IMR-90 (cell line): ENCODE data around the gene ZNF592. TPM values are rescaled to one million over a fixed set of nuclear protein-coding genes. Genes with fewer than 3 reads are reported as not detected.

Source experiments
- ATAC-seq: fragments of 200-7000 bp; cut with Tn5 transposase; 2 replicates; pipeline ENCODE4 v1.9.1; 2020; ENCODE audit warnings: low read depth, mild to moderate bottlenecking, moderate library complexity
- BruUV-seq: library from RNA; stranded (reverse); fragments of 400-500 nt; replicated peaks from 2 replicates; lab custom pipeline; 2021; lab: Mats Ljungman, UMichigan
- CTCF ChIA-PET: fragments of 300-600 bp; formaldehyde crosslinking; extraction: SDS; loops from one replicate; lab custom pipeline; 2021; ENCODE audit warnings: antibody characterized with exemption; lab: Yijun Ruan, JAX
- POLR2A ChIA-PET: fragments of 300-600 bp; sonication (Branson Sonifier 250); formaldehyde crosslinking; loops from one replicate; lab custom pipeline; 2022; ENCODE audit warnings: antibody characterized with exemption; ENCODE audit not compliant: unreplicated experiment; lab: Charles Lee
- DNase-seq: peaks from one replicate; pipeline ENCODE4 v3.0.0; 2013
- H2AFZ ChIP-seq: replicated peaks from 2 replicates; pipeline ENCODE3; 2013; ENCODE audit warnings: low read length, mild to moderate bottlenecking; ENCODE audit not compliant: poor library complexity
- H2AK5ac ChIP-seq: 2 replicates; pipeline ENCODE4 v1.6.1; 2013; ENCODE audit warnings: low read depth, low read length, inconsistent platforms
- H2AK9ac ChIP-seq: replicated peaks from 2 replicates; pipeline ENCODE3; 2013; ENCODE audit warnings: mild to moderate bottlenecking, low read depth, low read length, moderate library complexity; ENCODE audit not compliant: poor library complexity
- H2BK120ac ChIP-seq: 2 replicates; pipeline ENCODE4 v1.6.1; 2013; ENCODE audit warnings: low read depth, low read length, inconsistent platforms
- H2BK15ac ChIP-seq: 3 replicates; pipeline ENCODE4 v1.6.1; 2013; ENCODE audit warnings: low read depth, low read length, inconsistent platforms
- H2BK20ac ChIP-seq: 2 replicates; pipeline ENCODE4 v1.6.1; 2013; ENCODE audit warnings: low read depth, mild to moderate bottlenecking, inconsistent platforms, low read length, moderate library complexity
- H2BK5ac ChIP-seq: 2 replicates; pipeline ENCODE4 v1.6.1; 2013; ENCODE audit warnings: mild to moderate bottlenecking, low read depth, low read length, inconsistent platforms; ENCODE audit not compliant: poor library complexity, severe bottlenecking
- H3K14ac ChIP-seq: replicated peaks from 2 replicates; pipeline ENCODE4 v1.6.1; 2013; ENCODE audit warnings: low read depth, low read length, inconsistent platforms
- H3K18ac ChIP-seq: 2 replicates; pipeline ENCODE4 v1.6.1; 2013; ENCODE audit warnings: low read depth, low read length, control low read depth
- H3K23ac ChIP-seq: 2 replicates; pipeline ENCODE4 v1.6.1; 2013; ENCODE audit warnings: low read depth, low read length, inconsistent platforms
- H3K27ac ChIP-seq: 2 replicates; pipeline ENCODE4 v1.5.1; 2013; ENCODE audit warnings: mild to moderate bottlenecking, control low read depth, low read length; ENCODE audit not compliant: insufficient read depth
- H3K27me3 ChIP-seq: 2 replicates; pipeline ENCODE4 v1.6.1; 2013; ENCODE audit warnings: low read length; ENCODE audit not compliant: control insufficient read depth, insufficient read depth
- H3K36me3 ChIP-seq: 2 replicates; pipeline ENCODE4 v1.6.1; 2013; ENCODE audit warnings: low read length, mixed read lengths; ENCODE audit not compliant: control insufficient read depth, insufficient read depth
- H3K4ac ChIP-seq: 2 replicates; pipeline ENCODE4 v1.6.1; 2013; ENCODE audit warnings: low read depth, low read length, inconsistent platforms
- H3K4me1 ChIP-seq: 2 replicates; pipeline ENCODE4 v1.6.1; 2013; ENCODE audit warnings: low read length, mixed read lengths; ENCODE audit not compliant: control insufficient read depth, insufficient read depth
- H3K4me2 ChIP-seq: 2 replicates; pipeline ENCODE4 v1.6.1; 2013; ENCODE audit warnings: low read depth, mild to moderate bottlenecking, control low read depth, low read length, moderate library complexity
- H3K4me3 ChIP-seq: 2 replicates; pipeline ENCODE4 v1.5.1; 2013; ENCODE audit warnings: low read depth, mild to moderate bottlenecking, control low read depth, low read length, moderate library complexity; ENCODE audit not compliant: insufficient read depth
- H3K56ac ChIP-seq: 2 replicates; pipeline ENCODE4 v1.6.1; 2013; ENCODE audit warnings: low read length, inconsistent platforms; ENCODE audit not compliant: insufficient read depth; ENCODE audit errors: extremely low read depth
- H3K79me1 ChIP-seq, 2 experiments: 2 replicates each; pipeline ENCODE4 v1.6.1; 2013; ENCODE audit warnings: low read length in 2 of 2, inconsistent platforms in 1 of 2, low read depth in 1 of 2
- H3K9ac ChIP-seq: 2 replicates; pipeline ENCODE4 v1.6.1; 2013; ENCODE audit warnings: low read depth, low read length, control low read depth
- H3K9me1 ChIP-seq: 2 replicates; pipeline ENCODE4 v1.6.1; 2013; ENCODE audit warnings: low read length, inconsistent platforms; ENCODE audit not compliant: insufficient read depth
- H3K9me3 ChIP-seq: 2 replicates; pipeline ENCODE4 v1.6.1; 2013; ENCODE audit warnings: low read length; ENCODE audit not compliant: control insufficient read depth, insufficient read depth
- H4K20me1 ChIP-seq: 2 replicates; pipeline ENCODE4 v1.6.1; 2013; ENCODE audit warnings: low read length, inconsistent platforms; ENCODE audit not compliant: insufficient read depth
- H4K5ac ChIP-seq: 2 replicates; pipeline ENCODE4 v1.6.1; 2013; ENCODE audit warnings: mild to moderate bottlenecking, low read depth, low read length, control low read depth
- H4K8ac ChIP-seq, 2 experiments: 2 replicates each; pipeline ENCODE4 v1.6.1; 2013; ENCODE audit warnings: low read depth in 2 of 2, low read length in 2 of 2, control low read depth in 1 of 2, inconsistent platforms in 1 of 2
- H4K91ac ChIP-seq: 2 replicates; pipeline ENCODE4 v1.6.1; 2013; ENCODE audit warnings: low read depth, low read length, inconsistent platforms; ENCODE audit not compliant: insufficient read depth
- BHLHE40 ChIP-seq: fragments of 150-350 bp; IDR thresholded peaks from 2 replicates; pipeline ENCODE4 v1.6.1; 2016; ENCODE audit warnings: mild to moderate bottlenecking, low read depth, low read length
- CEBPB ChIP-seq: IDR thresholded peaks from 2 replicates; pipeline ENCODE4 v1.6.1; 2012; ENCODE audit warnings: low read depth, low read length, improper control_type of control experiment
- CHD1 ChIP-seq: IDR thresholded peaks from 2 replicates; pipeline ENCODE4 v1.6.1; 2012; ENCODE audit warnings: low read depth, low read length, improper control_type of control experiment
- CTCF ChIP-seq: conservative IDR thresholded peaks from 2 replicates; pipeline ENCODE4 v1.5.1; 2012; ENCODE audit warnings: mild to moderate bottlenecking, low read depth, low read length, improper control_type of control experiment
- ELK1 ChIP-seq: fragments of 150-350 bp; IDR thresholded peaks from 2 replicates; pipeline ENCODE4 v1.6.1; 2016; ENCODE audit warnings: low read depth, mild to moderate bottlenecking, low read length, moderate library complexity, borderline replicate concordance
- FOS ChIP-seq: fragments of 150-350 bp; IDR thresholded peaks from 2 replicates; pipeline ENCODE4 v1.6.1; 2016; ENCODE audit warnings: low read depth, low read length
- MAFK ChIP-seq: IDR thresholded peaks from 2 replicates; pipeline ENCODE4 v1.6.1; 2012; ENCODE audit warnings: low read depth, low read length, improper control_type of control experiment
- MAZ ChIP-seq: IDR thresholded peaks from 2 replicates; pipeline ENCODE4 v1.6.1; 2012; ENCODE audit warnings: low read depth, mild to moderate bottlenecking, low read length, improper control_type of control experiment, moderate library complexity, borderline replicate concordance
- MXI1 ChIP-seq: IDR thresholded peaks from 2 replicates; pipeline ENCODE4 v1.6.1; 2012; ENCODE audit warnings: low read depth, mild to moderate bottlenecking, low read length, moderate library complexity, borderline replicate concordance
- NFE2L2 ChIP-seq: fragments of 150-350 bp; IDR thresholded peaks from 2 replicates; pipeline ENCODE4 v1.6.1; 2016; ENCODE audit warnings: low read depth, mild to moderate bottlenecking, low read length
- POLR2A ChIP-seq: IDR thresholded peaks from 2 replicates; pipeline ENCODE4 v1.6.1; 2012; ENCODE audit warnings: mild to moderate bottlenecking, low read depth, low read length
- RAD21 ChIP-seq: IDR thresholded peaks from 2 replicates; pipeline ENCODE4 v1.6.1; 2012; ENCODE audit warnings: low read length, improper control_type of control experiment
- RCOR1 ChIP-seq: IDR thresholded peaks from 2 replicates; pipeline ENCODE4 v1.6.1; 2012; ENCODE audit warnings: mild to moderate bottlenecking, low read length, improper control_type of control experiment; ENCODE audit not compliant: insufficient replicate concordance
- RFX5 ChIP-seq: IDR thresholded peaks from 2 replicates; pipeline ENCODE4 v1.8.0; 2012; ENCODE audit warnings: low read depth, mild to moderate bottlenecking, low read length, moderate library complexity
- SMC3 ChIP-seq: fragments of 150-350 bp; IDR thresholded peaks from 2 replicates; pipeline ENCODE4 v1.6.1; 2016; ENCODE audit warnings: low read depth, mild to moderate bottlenecking, antibody characterized with exemption, low read length, moderate library complexity
- USF2 ChIP-seq: fragments of 150-350 bp; IDR thresholded peaks from 2 replicates; pipeline ENCODE4 v1.6.1; 2017; ENCODE audit warnings: mild to moderate bottlenecking, antibody characterized with exemption, low read length, low read depth
- WGBS, 2 experiments: methylation state at CpG; one replicate each; pipeline versions ENCODE4 v1.1.5 to v1.1.7; 2013; ENCODE audit warnings: missing lambda C conversion rate in 2 of 2; ENCODE audit not compliant: insufficient read length in 1 of 2; ENCODE audit errors: extremely low coverage in 2 of 2; 5-methylcytosine and 5-hydroxymethylcytosine counted together
- dilution Hi-C: fragments of 300-500 bp; cut with HindIII; formaldehyde crosslinking; loops from one replicate; pipeline ENCODE4 v1.14.3; 2018; ENCODE audit warnings: low sequenced_read_pairs; ENCODE audit not compliant: unreplicated experiment
- in situ Hi-C: fragments of 300-500 bp; cut with MboI; formaldehyde crosslinking; loops from 3 replicates; pipeline ENCODE4 v1.14.3; 2019; ENCODE audit warnings: low sequenced_read_pairs, inconsistent platforms, mixed read lengths
- intact Hi-C: fragments of 100-400 bp; cut with micrococcal nuclease; formaldehyde crosslinking; loops from 2 replicates; pipeline ENCODE4 v1.10.0; 2022
- polyA plus RNA-seq, 3 experiments: library from polyadenylated mRNA; depleted of rRNA; stranded (reverse); fragments of >200 nt; gene quantifications; 2 replicates each; pipeline ENCODE4 v1.2.3, GENCODE V29; 2012; ENCODE audit warnings: low replicate concordance in 1 of 3
- total RNA-seq: library from RNA; depleted of rRNA; stranded (reverse); fragments of >200 nt; gene quantifications from 2 replicates; pipeline ENCODE4 v1.2.3, GENCODE V29; 2012

Gene ZNF592
- total and polyA plus RNA-seq, 2 of the 4 experiments (the other 2 are of a cell fraction) = 4.3 to 10.2 TPM

GRCh38 chr15:84831613-84832012 is 83.2 kb downstream of the ZNF592 start:
- Histone ChIP-seq H3K4me3 (no peak overlapping the region), H4K8ac (no peak overlapping the region), H3K56ac (no peak overlapping the region), H3K27ac (no peak overlapping the region), H2AK9ac (no peak overlapping the region), H2AK5ac (no peak overlapping the region), H2BK120ac (no peak overlapping the region), H3K9ac (no peak overlapping the region), H2AFZ (no peak overlapping the region), H2BK15ac (no peak overlapping the region), H3K27me3 (peaks cover 37% of the 10 kb centered on the region), H4K20me1 (peaks cover 3% of the 10 kb centered on the region; the same call in 1 of the 2 replicates), H3K79me1 (no peaks in the 10 kb centered on the region), H4K5ac (no peak overlapping the region), H3K18ac (no peak overlapping the region), H2BK20ac (no peak overlapping the region), H3K4me1 (peaks cover 3% of the 10 kb centered on the region; the same call in 1 of the 2 replicates), H3K9me1 (peaks cover 6% of the 10 kb centered on the region), H3K23ac (no peak overlapping the region), H3K14ac (no peak overlapping the region), H3K4me2 (no peak overlapping the region), H3K4ac (no peak overlapping the region), H3K36me3 (no peaks in the 10 kb centered on the region), H2BK5ac (no peak overlapping the region), H4K91ac (no peak overlapping the region), H3K9me3 (no peaks in the 10 kb centered on the region)
- no CpG with 5 or more reads among the region's 2 CpGs for WGBS, 2 experiments
- TF ChIP-seq CHD1 (no peak), MXI1 (no peak), NFE2L2 (no peak), RCOR1 (no peak), RFX5 (no peak), POLR2A (no peak), MAZ (no peak), CTCF (no peak), FOS (no peak), SMC3 (no peak), BHLHE40 (no peak), RAD21 (no peak), ELK1 (no peak), USF2 (no peak), CEBPB (no peak), MAFK (no peak)
- no TSS peak for BruUV-seq
- ATAC-seq = no peak
- intact Hi-C loops (no loop called here), dilution Hi-C loops (no loop called here), in situ Hi-C loops (no loop called here)
- no peak for DNase-seq
- CTCF ChIA-PET = no interaction called here
- POLR2A ChIA-PET = no interaction called here
